AG08395 (cell line): ENCODE data around the gene ADRA2C.

ENCODE experiments used
- DNase-seq: peaks from one replicate; pipeline ENCODE4 v3.0.0; 2012; ENCODE audit warnings: mixed read lengths, low spot score

ADRA2C gene

GRCh38 chr4:3797831-3798790 lies 31.9 kb downstream of the ADRA2C start:
- no peak for DNase-seq

- no peak for DNase-seq
Observed at GRCh38 chr4:3799496-3799895, 33.3 kb downstream of the ADRA2C start.

DNA sequence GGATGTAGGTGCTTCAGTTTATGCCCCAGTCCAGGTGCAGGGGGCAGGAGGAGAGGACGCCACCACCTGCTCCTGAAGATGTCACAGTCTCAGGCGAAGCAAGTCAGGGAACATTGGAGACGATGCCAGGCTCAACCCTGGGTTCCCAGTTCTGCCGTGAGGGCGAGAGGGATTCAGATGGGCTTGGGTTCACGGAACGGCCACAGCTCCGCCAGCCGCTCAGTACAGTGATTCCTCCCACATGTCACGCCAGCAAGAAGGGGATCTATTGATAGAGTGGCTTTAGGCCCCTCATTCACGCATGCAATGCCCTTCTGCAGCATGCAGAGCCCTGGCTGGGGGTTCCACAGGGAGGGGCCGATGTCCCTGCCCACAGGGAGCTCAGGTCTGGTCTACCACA lies 34.2 kb downstream of the ADRA2C start:
- no peak for DNase-seq

- no peak for DNase-seq
Observed at GRCh38 chr4:3801521-3801920, 35.3 kb downstream of the ADRA2C start.

GRCh38 chr4:3801931-3802550 lies 35.9 kb downstream of the ADRA2C start:
- DNase-seq = no peak

DNA sequence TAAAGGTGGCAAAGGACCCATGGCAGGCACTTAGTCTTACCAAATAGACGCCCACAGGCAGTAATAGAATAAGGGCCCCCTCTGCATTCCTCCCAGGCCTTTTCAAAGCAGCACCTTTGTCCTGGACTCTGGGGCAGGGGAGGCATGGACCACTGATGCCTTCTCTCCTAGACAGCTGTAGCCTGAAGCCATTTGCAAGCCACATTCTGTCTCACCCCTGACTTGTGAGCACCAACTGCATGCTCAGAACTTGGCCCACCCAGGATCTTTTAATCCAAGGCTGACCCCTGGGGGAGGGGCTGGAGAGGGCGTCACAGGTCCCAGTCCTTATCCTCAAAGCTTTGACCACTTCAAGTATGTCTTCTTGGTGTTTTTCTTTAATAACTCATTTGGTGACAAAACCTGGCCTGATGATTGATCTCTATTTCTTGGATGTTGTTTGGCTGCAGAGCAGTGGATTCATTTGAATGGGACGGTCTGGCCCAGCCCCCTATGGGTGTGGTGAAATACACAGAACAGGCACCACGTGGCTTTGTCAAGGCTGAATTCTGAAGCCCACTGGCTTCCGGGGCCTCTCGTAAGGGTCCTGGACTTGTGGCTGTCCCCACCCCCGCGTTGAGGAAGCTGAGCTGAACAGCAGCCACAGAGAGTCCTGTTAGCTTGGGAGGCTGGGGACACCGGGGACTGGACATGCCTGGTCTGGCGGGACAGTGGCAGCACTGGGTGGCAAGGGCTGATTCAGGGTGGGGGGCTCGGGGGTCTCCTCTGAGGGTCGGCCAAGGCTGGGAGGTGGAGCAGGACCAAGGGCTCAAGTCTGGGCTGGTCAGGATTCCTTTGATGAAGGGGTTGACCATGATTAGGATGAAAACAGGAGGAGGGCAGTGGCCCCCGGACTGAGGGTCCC lies 36.6 kb downstream of the ADRA2C start:
- no peak for DNase-seq

DNA sequence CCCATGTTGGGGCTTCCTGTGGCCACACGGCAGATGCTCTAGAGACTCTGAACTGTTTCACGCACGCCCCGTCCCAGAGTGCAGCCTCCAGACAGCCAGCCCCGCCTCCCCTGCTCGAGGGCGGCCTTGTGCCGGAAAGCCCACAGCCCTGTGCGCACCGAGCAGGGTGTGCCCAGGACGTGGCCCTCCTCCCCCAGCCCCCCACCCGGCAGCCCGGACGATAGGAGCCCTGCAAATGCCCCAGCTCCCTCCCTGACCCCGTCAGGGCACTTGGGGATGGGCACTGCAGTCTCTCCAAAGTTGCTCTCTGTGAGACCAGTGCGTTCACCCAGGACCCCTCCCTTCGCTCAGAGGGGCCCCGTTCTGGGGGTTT lies 37.3 kb downstream of the ADRA2C start:
- no peak for DNase-seq

- no peak for DNase-seq
Observed at GRCh38 chr4:3803946-3804345, 37.8 kb downstream of the ADRA2C start.

DNA sequence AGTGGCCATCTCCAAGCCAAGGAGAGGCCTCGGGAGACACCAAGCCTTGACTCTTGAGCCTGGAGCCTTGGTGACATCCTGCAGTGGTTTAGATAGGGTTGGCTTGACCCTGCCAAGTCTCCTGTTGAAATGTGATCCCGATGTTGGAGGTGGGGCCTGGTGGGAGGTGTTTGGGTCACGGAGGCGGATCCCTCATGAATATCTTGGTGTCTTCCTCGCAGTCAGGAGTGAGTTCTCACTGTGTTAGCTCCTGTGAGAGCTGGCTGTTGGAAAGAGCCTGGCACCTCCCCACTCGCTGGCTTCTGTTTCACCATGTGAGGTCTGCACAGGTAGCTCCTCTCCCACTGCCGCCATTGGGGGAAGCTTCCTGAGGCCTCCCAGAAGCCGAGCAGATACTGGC lies 38.8 kb downstream of the ADRA2C start:
- DNase-seq = no peak

GRCh38 chr4:3805731-3806130 lies 39.5 kb downstream of the ADRA2C start:
- no peak for DNase-seq

- no peak for DNase-seq
Observed at GRCh38 chr4:3807311-3807710, 41.1 kb downstream of the ADRA2C start.

GRCh38 chr4:3807822-3808496 lies 41.8 kb downstream of the ADRA2C start:
- no peak for DNase-seq

- no peak for DNase-seq
Observed at GRCh38 chr4:3808597-3808996, 42.4 kb downstream of the ADRA2C start.

DNA sequence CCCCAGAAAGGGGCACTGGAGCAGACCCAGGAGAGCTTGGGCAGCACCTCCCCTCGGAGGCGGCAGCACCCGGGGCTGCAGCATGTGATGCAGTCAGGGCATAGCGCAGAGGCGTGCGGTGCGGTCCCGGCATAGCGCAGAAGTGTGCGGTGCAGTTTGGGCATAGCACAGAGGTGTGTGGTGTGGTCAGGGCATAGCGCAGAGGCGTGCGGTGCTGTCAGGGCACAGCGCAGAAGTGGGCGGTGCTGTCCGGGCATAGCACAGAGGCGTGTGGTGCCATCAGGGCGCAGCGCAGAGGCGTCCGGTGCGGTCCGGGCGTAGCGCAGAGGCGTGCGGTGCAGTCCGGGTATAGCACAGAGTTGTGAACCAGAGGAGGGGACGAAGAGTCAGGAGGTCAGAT lies 42.8 kb downstream of the ADRA2C start:
- no peak for DNase-seq

- DNase-seq = no peak
Observed at GRCh38 chr4:3809451-3810110, 43.4 kb downstream of the ADRA2C start.

DNA sequence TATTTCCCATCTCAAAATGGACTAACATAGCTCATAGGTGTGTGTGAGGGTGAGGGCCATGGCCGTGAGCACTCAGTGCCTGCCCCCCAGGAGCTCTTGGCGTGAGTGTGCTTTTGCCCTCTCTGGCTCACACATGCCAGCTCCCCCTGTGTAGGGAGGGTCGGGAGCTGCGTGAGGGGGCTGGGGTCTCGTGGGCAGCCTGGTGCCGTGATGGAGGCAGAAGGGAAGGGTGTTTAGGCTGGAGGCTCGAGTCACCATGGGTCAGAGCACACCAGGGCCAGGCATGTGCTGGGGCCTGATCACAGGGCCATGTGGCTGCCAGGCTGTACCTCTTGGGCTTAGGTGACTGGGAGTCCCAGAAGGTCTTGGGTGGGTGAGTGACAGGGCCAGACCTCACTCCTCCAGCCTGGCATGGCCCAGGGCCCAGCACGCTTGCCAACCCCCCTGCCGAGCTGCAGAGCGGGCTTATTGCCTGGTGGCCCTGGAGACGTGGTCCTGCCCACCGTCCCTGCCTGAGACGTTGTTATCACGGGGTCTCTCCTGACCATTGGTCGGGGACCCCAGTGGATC lies 44.0 kb downstream of the ADRA2C start:
- DNase-seq = no peak

DNA sequence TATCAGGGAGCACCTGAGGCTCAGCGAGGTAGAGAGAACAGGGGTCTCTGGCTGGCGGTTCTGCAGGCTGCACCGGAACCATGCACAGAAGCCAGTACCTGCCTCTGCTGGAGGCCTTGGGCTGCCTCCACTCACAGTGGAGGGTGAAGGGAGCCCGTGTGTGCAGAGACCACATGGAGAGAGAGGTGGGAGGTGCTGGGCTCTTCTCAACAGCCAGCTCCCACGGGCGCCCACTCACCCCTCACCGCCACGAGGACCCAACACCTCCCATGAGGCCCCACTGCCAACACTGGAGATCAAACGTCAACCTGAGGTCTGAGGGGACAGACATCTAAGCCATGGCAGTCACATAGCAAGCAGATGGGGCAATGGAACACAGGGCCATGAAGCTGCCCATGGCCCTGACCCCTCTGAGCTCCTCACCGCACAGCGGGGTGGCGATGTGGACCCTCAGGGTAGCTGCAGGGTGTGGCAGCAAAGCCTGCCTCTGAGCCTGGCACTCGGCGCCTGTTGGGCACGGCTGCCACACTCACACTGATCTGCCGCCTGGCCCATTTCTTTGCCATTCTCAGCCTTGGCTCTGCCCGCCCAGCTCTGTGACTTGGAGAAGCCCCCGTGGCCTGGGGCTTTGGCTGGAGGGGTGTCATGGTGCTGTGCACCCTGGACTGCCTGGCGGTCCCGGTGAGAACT lies 44.8 kb downstream of the ADRA2C start:
- DNase-seq = no peak

- no peak for DNase-seq
Observed at GRCh38 chr4:3811621-3812020, 45.4 kb downstream of the ADRA2C start.

- no peak for DNase-seq
Observed at GRCh38 chr4:3812211-3812934, 46.2 kb downstream of the ADRA2C start.
